DMS53 (cell line): ENCODE measurements around the gene CLIC3.

Experiments
- DNase-seq: peaks from one replicate; lab custom pipeline; 2025; lab: John Stamatoyannopoulos, UW

Gene CLIC3

DNA sequence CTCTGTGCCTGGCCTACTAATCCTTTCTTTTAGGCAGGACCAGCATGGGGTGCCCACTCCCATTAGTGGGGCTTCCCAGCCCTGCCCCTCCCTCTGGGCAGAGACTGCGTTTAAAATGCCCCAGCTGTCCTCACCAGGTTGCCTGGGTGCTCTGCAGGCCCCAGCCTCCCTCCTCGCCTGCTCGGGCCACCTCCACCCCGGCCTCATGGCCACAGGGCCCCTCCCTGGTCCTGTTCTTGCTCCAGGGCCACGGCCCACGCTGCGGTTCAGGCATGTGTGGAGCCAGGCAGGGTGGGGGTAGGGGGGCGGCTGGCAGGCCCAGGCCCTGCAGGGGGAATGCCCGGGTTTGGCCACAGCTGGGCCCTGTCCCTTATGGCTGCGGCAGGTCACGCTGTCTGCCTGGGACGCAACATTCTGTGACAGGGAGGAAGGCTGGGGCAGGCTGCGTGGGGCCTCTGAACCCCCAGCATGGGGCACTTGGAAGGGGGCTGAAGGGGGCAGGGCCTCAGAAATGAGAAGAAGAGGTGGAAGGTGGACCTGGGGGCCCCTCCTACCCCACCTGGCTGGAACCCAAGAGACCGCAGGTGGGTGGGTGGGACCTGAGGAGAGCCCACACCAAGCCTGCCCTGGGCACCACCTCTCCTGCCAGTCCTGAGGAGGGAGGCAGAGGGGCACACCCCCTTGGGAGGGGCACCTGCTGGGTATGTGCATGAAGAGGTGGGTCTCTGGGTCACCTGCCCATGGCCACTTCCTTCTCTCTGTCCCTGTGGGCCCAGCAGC, 44.6 kb downstream of the CLIC3 start, which contains the start of gene LCN12:
LCN12 (plus strand) TSS at position 733 of the 780 bp plus-strand sequence. CDS start 55 bp downstream, outside the sequence.
- no peak for DNase-seq

DNA sequence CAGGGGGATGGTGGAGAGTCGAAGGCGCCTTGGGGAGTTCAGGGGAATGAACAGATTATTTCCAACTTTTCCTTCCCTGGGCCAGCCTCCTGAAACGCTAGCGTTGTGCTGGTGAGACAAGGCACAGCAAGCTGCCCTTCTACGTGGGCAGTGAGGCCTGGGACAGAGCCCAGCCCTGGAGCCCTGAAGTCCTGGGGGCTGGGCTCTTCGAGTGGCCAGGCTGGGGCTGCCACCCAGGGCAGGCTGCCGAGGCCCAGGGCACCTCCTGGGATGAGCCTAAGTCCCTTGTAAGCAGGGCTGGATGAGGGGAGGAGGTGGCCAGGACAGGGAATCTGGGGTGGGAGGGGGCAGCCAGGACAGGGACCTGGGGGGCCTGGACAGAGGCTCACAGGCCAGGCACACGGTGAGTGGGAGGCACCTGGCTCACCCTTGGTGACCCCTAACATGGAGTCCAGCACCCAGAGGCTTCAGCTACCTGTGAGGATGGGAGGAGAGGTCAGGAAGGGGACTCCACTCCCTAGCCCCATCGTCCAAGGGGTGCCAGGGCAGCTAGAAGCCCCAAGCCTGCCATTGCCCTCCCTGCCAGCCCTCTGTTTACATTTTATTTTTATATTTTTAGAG, 45.6 kb downstream of the CLIC3 start:
- peak; percentile 68 for DNase-seq

DNA sequence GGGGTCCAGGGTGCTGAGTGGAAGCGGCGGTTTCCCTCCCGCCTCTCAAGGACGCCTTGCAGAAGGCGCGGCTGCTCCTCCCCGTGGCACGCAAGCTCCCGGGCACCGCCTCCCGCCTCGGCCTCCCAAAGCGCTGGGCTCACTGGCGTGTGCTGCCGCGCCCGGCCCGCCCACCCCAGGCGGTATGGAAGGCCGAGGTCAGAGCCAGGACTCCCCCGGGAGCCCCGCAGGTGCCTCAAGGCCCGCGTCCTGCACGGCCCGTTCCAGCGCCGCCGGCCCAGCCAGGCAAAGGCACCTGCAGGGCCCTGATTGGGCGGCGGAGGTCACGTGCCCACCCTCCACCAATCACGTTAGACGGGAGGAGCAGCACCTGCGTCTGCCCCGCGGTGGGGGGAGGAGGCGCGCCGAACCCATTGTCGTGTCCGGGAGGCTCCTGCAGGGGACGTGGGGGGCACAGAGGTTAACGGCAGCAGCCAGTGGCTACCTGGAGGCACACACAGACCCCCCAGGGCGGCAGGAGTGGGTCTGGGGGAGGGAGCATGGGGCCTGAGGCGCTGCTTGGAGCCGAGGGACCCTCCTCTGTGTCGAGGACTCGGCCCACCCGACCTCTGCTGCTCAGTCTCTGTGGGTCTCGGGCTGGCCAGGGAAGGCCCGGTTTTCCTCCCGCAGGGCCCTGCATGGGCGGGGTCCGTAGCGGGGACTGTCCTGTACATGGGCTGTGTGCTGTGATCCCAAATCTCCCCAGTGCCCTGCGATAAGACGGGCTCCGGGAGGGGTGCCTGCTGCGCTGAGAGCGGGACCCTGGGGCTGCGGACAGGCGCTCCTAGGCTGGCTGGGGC, 46.3 kb downstream of the CLIC3 start:
- peak; percentile 99 for DNase-seq

DNA sequence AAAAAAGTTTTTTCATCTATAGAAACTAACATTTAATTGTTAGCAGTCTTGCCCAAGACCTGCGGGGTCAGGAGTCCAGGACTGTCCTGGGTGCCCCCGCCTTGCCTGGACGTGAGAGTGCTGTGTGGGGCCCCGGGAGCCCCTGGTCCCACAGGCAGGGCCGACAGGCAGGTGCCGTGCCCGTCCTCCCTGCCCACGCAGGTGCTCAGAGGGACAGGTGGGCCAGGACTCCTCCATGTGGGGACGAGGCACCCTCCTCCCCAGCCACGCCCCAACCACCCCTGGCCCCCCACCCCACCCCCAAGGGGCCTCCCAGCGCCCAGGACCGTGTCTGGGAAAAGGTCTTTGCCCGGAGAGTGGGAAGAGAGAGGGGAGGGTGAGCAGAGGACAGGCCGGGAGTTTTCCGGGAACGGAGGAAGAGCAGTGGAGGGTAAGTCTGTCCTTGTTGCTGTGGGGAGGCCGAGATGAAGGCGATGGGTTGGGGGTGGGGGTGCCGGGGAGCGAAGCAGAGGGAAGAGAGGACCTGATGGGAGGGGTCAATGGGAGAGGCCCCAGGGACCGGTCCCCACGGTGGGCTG, 47.0 kb downstream of the CLIC3 start:
- peak; percentile 88 for DNase-seq

DNA sequence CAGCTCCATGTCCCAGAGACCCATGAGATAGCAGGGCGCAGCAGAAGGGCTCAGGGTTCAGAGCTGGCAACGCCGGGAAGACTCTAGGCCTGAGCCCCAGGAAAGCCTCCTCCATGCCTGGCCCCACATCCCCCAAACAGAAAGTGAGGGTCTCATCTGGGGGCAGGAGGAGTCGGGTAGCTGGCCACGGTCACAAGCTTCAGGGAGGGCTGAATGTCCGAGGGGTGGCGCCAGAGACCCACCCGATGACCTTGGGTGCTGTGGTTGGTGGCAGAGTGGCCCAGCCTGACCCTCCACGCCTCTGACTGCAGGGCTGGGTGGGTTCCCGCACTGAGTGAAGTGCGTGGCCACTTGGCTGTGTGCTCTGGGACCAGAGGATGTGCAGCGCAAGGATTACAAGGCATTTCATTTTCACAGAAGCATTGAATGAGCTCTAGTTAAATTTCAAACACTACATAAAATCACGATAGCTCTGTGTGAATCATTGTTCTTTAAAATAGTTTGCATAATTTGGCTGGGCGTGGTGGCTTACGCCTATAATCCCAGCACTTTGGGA, 48.3 kb downstream of the CLIC3 start:
- DNase-seq: peak; percentile 39

DNA sequence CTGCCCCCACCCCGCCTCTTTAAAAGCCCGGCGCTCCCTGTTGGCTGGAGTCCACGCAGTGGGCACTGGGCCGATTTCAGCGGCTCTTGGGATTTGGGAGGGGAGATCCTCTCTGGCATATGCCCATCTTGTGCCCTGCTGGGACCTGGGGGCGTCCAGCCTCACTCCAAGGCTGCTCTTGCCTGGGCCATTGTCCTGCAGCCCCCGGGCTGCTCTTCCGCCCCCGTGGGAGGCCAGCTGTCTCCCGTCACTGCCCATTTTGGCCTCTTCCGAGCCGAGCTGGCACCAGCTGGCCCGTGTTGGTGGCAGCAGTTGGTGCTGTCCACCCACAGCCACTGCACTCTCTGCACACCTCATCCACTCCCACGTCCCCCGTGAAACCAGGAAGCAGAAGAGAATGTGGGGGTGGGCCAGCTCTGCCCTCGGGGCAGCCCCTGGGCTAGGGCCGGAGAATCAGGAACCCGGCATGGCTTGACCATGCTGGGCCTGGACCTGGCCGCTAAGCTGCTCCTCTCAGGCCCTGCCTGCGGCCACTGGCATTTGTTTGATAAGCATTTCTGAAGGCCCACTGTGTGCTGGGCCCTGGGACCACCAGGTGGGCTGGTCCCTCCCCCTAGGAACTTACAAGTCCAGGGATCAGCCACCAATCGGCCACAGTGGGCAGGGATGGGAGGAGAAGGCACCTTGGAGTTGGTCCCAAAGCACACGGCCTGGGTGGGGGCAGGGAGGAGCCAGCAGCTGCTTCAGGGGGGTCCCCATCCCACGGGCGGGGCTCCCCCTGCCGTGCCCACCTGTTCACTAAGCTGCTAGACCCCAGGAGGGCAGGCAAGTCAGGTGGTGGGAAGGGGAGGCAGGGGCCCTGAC, 49.1 kb downstream of the CLIC3 start:
- DNase-seq: no peak

DNA sequence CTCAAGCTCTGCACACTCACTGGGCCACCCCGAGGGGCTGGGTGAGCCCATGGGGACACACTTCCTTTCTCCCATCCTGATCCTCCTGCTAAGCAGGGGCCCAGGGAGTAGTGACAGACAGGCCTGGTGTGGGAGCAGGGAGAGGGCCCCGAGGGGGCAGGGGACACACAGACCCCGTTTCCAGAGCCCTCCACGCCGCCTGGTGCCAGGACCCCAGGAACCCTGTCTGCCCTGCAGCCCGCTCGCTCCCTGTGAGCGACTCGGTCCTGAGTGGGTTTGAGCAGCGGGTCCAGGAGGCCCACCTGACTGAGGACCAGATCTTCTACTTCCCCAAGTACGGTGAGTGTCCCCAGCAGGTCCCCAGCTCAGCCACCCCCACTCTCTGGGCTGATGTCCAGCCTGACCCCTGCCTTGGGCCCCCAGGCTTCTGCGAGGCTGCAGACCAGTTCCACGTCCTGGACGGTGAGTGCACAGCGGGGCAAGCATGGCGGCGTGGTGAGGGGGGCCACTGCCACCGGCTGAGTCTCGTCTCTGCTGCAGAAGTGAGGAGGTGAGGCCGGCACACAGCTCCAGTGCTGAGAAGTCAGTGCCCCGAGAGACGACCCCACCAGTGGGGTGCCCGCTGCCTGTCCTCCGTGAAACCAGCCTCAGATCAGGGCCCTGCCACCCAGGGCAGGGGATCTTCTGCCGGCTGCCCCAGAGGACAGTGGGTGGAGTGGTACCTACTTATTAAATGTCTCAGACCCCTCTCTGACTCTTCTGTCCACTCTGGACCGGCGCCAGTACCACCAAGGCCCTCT, 49.9 kb downstream of the CLIC3 start:
- no peak for DNase-seq

DNA sequence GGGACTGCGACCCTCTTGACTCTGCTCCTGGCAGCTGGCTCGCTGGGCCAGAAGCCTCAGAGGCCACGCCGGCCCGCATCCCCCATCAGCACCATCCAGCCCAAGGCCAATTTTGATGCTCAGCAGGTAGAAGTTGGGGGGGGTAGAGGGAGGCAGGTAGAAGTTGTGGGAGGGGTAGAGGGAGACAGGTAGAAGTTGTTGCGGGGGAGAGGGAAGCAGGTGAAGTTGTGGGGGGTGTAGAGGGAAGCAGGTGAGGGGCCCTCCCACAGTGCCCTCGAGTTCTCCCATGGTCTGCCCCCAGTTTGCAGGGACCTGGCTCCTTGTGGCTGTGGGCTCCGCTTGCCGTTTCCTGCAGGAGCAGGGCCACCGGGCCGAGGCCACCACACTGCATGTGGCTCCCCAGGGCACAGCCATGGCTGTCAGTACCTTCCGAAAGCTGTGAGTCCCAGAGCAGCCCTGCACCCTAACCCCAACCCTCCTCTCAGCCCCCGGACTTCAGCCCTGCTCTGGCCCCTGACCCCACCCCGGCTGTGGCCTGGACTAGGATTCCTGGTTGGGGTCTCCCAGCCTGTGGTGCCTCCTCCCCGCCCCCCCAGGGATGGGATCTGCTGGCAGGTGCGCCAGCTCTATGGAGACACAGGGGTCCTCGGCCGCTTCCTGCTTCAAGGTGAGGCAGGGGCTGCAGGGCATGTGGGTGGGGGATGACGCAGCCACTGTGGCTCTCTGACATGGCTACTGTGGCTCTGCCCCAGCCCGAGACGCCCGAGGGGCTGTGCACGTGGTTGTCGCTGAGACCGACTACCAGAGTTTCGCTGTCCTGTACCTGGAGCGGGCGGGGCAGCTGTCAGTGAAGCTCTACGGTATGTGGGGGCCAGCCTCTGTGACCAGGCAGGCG, 50.8 kb downstream of the CLIC3 start:
- no peak for DNase-seq
